Measurements from ENCODE around the gene UPF2. TPM values are rescaled to one million over a fixed set of nuclear protein-coding genes. Genes with fewer than 3 reads are reported as not detected.

The UPF2 gene
- total and polyA plus RNA-seq, 2 of the 13 experiments (the other 11 are each of a cell fraction or from before 2014, with no cell fraction given): 6.2 to 14.5 TPM

DNA sequence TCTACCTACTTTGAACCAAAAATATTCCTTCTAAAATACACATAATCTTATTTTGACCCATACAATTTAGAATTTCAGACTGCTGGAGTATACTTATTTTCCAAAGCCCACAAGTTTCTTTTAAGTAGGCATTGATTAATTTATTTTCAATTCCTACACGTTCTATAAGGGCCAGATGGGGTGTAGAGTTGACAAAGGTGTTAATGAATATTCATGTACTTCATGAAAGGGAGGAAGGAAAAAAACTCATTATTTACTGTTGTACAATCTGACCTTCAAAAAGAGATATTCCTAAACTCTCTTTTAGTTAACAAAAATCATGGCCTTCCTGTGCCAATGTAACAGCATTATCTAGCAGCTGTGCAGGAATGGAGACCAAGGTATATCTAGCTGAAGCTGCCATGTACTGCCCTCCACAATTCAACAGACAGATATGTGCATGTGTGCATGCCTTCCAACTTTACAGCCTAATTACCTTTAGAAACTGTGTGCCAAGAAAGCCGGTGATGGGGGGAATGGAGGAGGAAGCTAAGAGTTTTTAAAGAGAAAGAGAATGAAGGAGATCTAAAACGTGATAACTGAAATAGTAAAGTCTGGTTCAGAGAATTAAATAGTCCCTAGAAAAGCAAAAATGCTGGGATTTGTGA lies 108.9 kb downstream of the UPF2 start:
- no peaks in the 10 kb centered on the region for H3K27me3 ChIP-seq (ENCODE audit: control insufficient read depth in 1 of 2, insufficient read depth in 2 of 2, low read length in 2 of 2)
- no peak for ATAC-seq
- H3K9ac ChIP-seq (ENCODE audit: insufficient read depth, low read depth, low read length): no peak overlapping the region
- no peak overlapping the region for H2AFZ ChIP-seq (ENCODE audit: low read length)
- WGBS (ENCODE audit: low lambda C conversion rate): 96% methylated on average over 3 of the region's 3 CpGs
- DNase-seq (ENCODE audit: low spot score): no peak
- FAIRE-seq: no peak
- H3K27ac ChIP-seq (ENCODE audit: extremely low read length, insufficient read depth, low read length): no peak overlapping the region
- H3K4me3 ChIP-seq (replicated peaks in 1 of 3; ENCODE audit: insufficient read depth in 1 of 3, low read depth in 2 of 3, low read length in 3 of 3): no peak overlapping the region
- H3K4me2 ChIP-seq (ENCODE audit: low read depth, low read length): no peak overlapping the region
- no peaks in the 10 kb centered on the region for H3K79me2 ChIP-seq (ENCODE audit: insufficient read depth, low read length)
- no peaks in the 10 kb centered on the region for H4K20me1 ChIP-seq (ENCODE audit: insufficient read depth, low read length)
- no peaks in the 10 kb centered on the region for H3K9me3 ChIP-seq (ENCODE audit: low read length)
- in situ Hi-C loops (cut with HindIII; ENCODE audit: extremely low pct_ligation_motif_present, low pct_unique_long_range_greater_than_20kb) (no loop called here), intact Hi-C loops (cut with micrococcal nuclease; ENCODE audit: unreplicated experiment) (no loop called here)
- ChIA-PET CTCF (ENCODE audit: low intra/inter-chr PET ratio, low total read pairs) (no interaction called here), POLR2A (no interaction called here)
- TF ChIP-seq NKX3-1 (CRISPR knock-in tag; IDR thresholded peaks at IDR 0.05) (no peak), ADNP (CRISPR knock-in tag; IDR thresholded peaks at IDR 0.05) (no peak), MATR3 (CRISPR knock-in tag; IDR thresholded peaks at IDR 0.05) (no peak), ZBTB7B (CRISPR knock-in tag; IDR thresholded peaks at IDR 0.05) (no peak), RFX5 (IDR thresholded peaks at IDR 0.05; ENCODE audit: low read depth, low read length) (no peak), NCOA2 (CRISPR knock-in tag; IDR thresholded peaks at IDR 0.05) (no peak)
- BruUV-seq (replicated peaks): no TSS peak
- peaks cover 9 to 50% of the 10 kb centered on the region in 2 experiments; a peak in 3 of 5 replicates for H3K36me3 ChIP-seq (replicated peaks in 1 of 2; ENCODE audit: control insufficient read depth in 1 of 2, insufficient read depth in 2 of 2, low read length in 2 of 2)
- H3K4me1 ChIP-seq (ENCODE audit: insufficient read depth, low read length): no peaks in the 10 kb centered on the region

DNA sequence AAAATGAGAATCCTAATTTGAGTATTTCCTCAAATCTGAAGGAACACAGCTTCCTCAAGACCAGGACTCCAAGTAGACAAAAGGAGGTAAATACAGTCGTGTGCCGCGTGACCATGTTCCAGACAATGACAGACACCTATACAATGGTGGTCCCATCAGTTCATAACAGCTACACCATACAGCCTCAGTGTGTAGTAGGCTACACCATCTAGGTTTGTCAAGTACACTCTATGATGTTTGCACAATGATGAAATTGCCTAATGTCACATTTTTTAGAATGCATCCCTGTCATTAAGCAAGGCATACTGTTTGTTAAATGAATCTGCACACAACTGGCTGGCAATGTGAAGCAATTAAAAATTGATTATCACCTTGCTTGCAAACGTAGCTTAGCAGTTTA lies 111.6 kb downstream of the UPF2 start:
- H3K9ac ChIP-seq (ENCODE audit: insufficient read depth, low read depth, low read length): no peak overlapping the region
- DNase-seq (ENCODE audit: low spot score) (no peak), ATAC-seq (no peak; the same call in 2 of the 3 replicates), FAIRE-seq (no peak)
- BruUV-seq (replicated peaks): no TSS peak
- WGBS (ENCODE audit: low lambda C conversion rate): 98% methylated on average over 4 of the region's 4 CpGs
- no peak overlapping the region for H3K4me2 ChIP-seq (ENCODE audit: low read depth, low read length)
- H3K27me3 ChIP-seq (ENCODE audit: control insufficient read depth in 1 of 2, insufficient read depth in 2 of 2, low read length in 2 of 2): no peaks in the 10 kb centered on the region
- H3K27ac ChIP-seq (ENCODE audit: extremely low read length, insufficient read depth, low read length): no peak overlapping the region
- in situ Hi-C loops (cut with HindIII; ENCODE audit: extremely low pct_ligation_motif_present, low pct_unique_long_range_greater_than_20kb) (no loop called here), intact Hi-C loops (cut with micrococcal nuclease; ENCODE audit: unreplicated experiment) (no loop called here)
- no peaks in the 10 kb centered on the region for H4K20me1 ChIP-seq (ENCODE audit: insufficient read depth, low read length)
- H3K4me1 ChIP-seq (ENCODE audit: insufficient read depth, low read length): no peaks in the 10 kb centered on the region
- CTCF ChIA-PET (ENCODE audit: low intra/inter-chr PET ratio, low total read pairs): no interaction called here
- TF ChIP-seq, protein P1, sequence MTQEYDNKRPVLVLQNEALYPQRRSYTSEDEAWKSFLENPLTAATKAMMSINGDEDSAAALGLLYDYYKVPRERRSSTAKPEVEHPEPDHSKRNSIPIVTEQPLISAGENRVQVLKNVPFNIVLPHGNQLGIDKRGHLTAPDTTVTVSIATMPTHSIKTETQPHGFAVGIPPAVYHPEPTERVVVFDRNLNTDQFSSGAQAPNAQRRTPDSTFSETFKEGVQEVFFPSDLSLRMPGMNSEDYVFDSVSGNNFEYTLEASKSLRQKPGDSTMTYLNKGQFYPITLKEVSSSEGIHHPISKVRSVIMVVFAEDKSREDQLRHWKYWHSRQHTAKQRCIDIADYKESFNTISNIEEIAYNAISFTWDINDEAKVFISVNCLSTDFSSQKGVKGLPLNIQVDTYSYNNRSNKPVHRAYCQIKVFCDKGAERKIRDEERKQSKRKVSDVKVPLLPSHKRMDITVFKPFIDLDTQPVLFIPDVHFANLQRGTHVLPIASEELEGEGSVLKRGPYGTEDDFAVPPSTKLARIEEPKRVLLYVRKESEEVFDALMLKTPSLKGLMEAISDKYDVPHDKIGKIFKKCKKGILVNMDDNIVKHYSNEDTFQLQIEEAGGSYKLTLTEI (CRISPR knock-in tag; conservative IDR thresholded peaks at IDR 0.05): no peak
- peak; percentile 46; the same call in 1 of the 2 replicates for TF ChIP-seq CEBPB (IDR thresholded peaks at IDR 0.05; ENCODE audit: borderline replicate concordance, low read depth, low read length)
- TF ChIP-seq CEBPG (CRISPR knock-in tag; IDR thresholded peaks at IDR 0.05): peak; percentile 18; the same call in 1 of the 2 replicates
- H3K9me3 ChIP-seq (ENCODE audit: low read length): no peaks in the 10 kb centered on the region
- POLR2A ChIA-PET: no interaction called here
- H3K4me3 ChIP-seq (replicated peaks in 1 of 3; ENCODE audit: insufficient read depth in 1 of 3, low read depth in 2 of 3, low read length in 3 of 3): no peak overlapping the region
- peaks cover 20 to 59% of the 10 kb centered on the region in 2 experiments; a peak in 4 of 5 replicates for H3K36me3 ChIP-seq (replicated peaks in 1 of 2; ENCODE audit: control insufficient read depth in 1 of 2, insufficient read depth in 2 of 2, low read length in 2 of 2)
- H3K79me2 ChIP-seq (ENCODE audit: insufficient read depth, low read length): no peaks in the 10 kb centered on the region
- H2AFZ ChIP-seq (ENCODE audit: low read length): no peak overlapping the region
